ENCODE results near the gene SLC23A2.
"Not testable (repeated sequence)": the region's sequence is repeated elsewhere in the genome, so short reads cannot be mapped to it uniquely, and the experiment has no call there.

SLC23A2 gene

GRCh38 chr20:4871486-4871885 lies 129.8 kb downstream of the SLC23A2 start:
- DNase-seq: no peak

DNA sequence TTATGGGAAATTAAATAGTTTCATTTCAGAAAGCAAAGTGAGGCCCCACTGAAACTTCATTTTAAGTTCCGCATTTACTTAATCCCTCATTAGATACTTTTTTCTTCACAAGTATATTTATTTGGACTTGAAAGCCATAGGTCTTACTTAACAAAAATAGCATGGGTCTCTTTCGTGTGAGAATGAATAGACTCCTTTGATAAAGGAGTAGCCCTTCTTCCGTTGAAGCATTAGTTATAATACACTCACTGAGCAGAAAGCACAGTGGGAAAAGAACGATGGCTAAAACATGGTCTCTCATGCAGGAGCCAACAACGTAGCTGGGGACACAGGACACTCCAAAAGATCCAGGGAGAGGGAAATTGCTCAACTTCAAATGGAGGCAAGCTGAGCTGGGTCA lies 130.4 kb downstream of the SLC23A2 start:
- no peak for DNase-seq

DNA sequence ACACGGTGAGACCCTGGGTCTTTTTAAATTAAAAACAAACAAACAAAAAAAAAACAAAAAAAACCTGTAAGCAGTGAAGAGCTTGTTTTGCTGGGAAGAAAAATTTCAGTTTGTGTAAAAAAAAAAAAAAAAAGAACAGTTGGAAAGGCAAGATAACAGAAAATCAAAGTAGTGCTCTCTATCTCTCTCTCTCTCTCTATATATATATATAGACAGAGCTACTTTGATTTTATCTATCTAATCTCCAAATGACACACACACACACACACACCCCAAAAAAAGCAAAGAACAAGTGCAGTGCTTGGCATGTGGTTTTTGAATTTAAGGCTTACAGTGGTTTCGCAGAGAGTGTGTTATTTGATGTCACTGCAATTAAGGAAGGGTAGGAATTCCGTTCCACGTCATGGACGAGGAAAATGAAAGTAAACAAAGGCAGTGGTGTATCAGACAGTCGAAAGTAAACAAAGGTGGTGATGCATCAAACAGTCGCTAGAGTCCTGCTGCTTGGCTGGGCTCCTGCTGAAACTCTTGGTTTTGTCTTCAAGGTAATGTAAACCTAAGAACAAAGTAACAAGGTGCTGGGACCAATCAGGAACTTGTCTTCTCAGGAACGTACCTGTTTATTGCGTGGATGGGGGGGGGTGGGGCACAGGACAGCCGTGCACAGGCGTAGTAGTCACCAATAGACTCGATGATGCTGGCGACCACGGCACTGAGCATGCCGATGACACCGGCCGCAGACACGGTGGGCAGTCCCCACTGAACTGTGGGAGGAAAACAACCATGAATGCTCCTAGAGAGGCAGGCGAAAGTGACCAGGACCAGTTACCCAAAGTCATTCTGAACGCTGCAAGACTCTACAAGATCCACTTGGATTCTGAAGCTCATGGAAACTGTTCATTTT lies 131.8 kb downstream of the SLC23A2 start:
- DNase-seq: peak; percentile 24

DNA sequence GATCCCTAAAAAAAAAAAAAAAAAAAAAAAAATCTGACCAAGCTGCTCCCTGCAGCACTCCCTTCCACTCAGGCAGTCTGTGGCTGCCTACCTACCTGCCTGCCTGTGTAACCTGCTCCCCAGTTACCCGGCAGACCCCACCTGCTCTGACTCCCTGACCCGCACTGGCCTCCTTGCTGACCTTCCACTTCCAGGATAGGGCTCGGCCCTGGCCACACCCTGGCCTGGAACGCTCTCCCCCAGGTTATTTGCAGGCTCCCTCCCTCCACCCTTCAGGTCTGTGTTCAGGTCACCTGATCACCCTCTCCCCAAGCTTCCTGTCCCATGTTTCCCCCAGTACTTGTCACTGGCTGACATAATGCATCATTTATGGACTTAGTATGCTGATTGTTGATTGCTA lies 134.3 kb downstream of the SLC23A2 start:
- DNase-seq: no peak

DNA sequence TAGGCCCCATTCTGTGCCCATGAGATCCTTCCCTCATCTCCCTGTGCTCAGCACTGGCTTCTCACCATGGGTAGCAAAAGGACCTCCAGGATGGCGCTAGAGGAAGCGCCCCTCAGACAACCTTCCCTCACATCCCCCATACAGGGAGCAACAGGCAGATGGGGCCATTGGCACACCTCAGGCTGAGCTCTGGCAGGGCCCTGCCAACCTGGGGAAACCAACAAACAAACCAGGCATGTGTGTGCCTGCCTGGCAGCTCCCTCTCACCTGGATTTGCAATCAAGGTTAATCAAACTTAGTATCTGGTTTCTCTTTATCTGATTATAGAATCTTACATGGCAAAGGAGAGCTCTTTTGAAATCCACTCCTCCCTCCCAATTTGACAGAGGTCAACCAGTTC lies 134.9 kb downstream of the SLC23A2 start:
- DNase-seq: no peak

DNA sequence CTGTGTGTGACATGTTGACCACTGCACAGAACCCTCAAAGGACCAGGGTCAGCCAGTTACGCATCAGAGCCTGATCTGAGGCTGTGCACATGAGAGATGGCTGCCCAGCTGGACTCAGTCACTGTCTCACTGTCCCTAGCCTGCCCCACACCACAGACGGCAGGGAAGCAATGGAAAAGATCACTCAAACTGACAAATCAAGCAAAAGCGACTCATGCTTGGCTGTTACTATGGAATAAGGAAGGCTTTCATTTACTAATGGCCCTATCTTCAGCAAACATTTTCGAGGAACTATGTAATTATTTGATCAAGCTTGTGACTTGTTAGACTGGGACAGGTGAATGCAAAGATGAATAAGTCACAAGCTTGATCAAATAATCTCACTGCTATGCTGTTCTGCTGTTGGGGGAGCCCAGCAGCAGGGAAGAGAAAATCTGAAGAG lies 137.0 kb downstream of the SLC23A2 start:
- no peak for DNase-seq

DNA sequence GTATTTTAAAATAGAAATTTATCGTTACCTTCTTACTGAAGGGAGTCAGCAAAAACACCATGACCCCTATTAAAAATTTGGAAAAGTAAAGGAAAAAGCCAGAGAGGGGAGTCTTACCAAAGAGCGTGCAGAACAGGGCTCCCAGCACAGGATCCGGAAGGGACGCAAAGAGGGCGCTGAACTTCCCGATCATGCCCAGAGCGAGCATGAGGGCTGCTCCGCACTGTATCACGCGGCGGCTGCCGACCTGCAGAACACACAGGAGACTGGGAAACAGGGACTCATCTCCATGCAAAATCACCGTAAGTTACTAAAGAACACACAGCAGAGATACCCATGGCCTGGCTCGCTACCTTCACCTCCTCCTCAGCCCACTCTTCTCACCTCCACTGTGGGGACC lies 138.6 kb downstream of the SLC23A2 start:
- no peak for DNase-seq

- no peak for DNase-seq
These were observed 139.3 kb downstream of the SLC23A2 start for GRCh38 chr20:4861961-4862360.

DNA sequence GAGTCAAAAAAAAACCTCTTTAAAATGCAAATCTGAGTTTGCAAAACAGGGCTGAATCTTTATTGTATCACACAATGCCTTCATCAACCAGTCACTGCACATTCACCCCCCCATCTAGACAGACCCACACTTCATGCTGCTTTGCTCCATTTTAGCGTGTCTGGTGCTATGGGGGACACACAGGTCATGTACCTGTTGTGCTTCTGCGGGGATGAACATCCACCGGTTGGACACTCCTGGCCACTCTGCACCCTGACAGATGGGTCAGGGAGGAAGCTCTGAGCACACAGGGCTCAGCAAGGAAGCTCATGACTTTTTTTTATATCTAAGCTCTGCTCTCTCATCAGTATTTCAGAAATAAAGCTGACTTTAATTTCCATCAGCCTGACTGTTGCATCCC lies 143.3 kb downstream of the SLC23A2 start:
- DNase-seq: no peak

GRCh38 chr20:4856022-4856755 lies 145.1 kb downstream of the SLC23A2 start:
- DNase-seq: no peak

DNA sequence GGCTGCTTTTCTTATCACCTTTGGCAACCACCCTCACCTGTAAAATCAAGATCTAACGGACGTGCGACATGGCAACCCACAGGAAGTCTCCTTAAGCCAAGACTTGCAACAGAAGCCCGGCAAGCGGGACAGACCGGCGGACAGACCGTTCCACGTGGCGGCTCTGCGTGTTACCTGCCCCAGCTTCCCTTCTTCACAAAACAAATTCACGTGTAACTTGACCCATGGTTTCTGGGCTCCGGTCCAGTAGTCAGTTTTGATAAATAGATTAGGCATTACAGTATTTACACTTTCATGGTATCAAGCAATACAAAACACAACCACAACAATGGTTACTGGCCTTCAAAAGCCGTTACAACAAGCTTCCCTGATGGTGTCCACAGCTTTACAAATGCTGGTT lies 145.8 kb downstream of the SLC23A2 start:
- DNase-seq: no peak

- DNase-seq: no peak
These were observed 146.2 kb downstream of the SLC23A2 start for GRCh38 chr20:4855097-4855496.

DNA sequence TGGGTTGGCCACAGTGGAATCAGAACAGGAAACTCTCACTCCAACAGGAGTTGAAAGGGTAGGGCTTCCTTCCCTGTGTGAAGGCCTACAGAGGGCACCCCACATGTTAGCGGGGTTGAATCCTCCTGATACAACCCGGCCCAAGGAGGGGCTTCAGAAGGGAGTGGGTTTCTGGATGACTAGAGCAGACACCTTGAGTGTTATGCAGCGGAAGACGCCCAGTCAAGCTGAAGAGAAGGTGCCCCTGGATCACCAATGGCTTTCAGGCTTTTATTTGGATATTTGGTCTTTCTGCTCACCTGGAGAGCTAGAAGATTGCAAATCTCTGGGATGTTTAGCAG lies 146.8 kb downstream of the SLC23A2 start:
- DNase-seq: no peak

- no peak for DNase-seq
These were observed 147.4 kb downstream of the SLC23A2 start for GRCh38 chr20:4853757-4854560.

GRCh38 chr20:4853004-4853403 lies 148.3 kb downstream of the SLC23A2 start:
- no peak for DNase-seq

DNA sequence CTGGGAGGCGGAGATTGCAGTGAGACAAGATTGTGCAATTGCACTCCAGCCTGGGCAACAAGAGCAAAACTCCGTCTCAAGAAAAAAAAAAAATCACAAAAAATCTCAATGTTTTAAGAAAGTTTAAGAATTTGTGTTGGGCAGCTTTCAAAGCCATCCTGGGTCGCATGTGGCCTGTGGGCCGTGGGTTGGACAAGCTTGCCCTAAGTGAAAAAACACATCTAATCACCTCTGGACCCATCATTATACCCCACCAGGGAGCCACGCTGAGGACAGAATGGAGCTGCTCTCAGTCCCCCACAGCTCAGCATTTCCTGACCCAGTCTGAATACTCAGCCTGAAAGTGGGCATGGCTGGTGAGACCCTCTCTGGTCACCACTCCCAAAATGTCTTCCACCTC lies 150.3 kb downstream of the SLC23A2 start:
- no peak for DNase-seq

DNA sequence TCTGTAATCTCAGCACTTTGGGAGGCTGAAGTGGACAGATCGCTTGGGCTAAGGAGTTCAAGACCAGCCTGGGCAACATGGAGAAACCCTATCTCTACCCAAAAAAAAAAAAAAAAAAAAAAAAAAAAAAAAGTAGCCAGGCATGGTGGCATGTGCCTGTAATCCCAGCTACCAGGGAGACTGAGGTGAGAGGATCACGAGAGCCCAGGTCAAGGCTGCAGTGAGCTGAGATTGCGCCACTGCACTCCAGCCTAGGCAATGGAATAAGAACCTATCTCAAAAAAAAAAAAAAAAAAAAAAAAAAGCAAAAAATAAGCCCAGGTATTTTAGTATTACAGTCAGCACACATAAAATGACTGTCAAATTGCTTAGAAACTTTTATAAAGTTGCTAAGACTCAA lies 152.5 kb downstream of the SLC23A2 start:
- not testable (repeated sequence) for DNase-seq

DNA sequence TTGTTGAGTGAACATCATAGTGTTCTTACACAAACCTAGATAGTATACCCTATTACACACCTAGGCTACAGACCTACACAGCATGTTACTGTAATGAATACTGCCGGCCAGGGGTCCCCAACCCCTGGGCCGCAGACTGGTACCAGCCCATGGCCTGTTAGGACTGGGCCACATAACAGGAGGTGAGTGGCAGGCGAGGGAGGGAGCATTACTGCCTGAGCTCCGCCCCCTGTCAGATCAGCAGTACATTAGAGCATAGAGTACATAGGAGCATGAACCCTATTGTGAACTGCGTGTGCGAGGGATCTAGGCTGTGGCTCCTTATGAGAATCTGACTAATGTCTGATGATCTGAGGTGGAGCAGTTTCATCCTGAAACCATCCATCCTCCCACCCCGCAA lies 153.3 kb downstream of the SLC23A2 start:
- no peak for DNase-seq

DNA sequence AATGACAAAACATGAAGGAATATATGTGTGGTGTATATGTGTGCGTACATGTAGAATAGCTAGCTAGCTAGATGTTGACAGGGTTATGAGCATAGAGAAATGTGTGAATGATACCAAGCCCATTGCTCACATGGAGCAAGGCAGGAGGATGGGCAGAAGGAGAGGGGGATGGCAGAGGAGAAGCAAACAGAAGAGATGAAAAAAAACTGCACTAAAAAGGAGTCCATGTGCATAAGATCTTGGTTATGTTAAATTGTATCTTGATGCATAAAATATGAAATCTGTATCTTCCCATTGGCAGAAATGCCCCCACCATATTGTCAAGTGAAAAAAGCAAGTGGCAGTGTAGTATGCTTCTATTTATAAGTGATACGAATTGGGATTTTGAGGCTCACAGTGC lies 154.5 kb downstream of the SLC23A2 start:
- DNase-seq: no peak

- no peak for DNase-seq
These were observed 156.4 kb downstream of the SLC23A2 start for GRCh38 chr20:4844751-4845465.

GRCh38 chr20:4844325-4844724 lies 157.0 kb downstream of the SLC23A2 start:
- no peak for DNase-seq

- DNase-seq: no peak
These were observed 160.5 kb downstream of the SLC23A2 start for GRCh38 chr20:4840801-4841200.

DNA sequence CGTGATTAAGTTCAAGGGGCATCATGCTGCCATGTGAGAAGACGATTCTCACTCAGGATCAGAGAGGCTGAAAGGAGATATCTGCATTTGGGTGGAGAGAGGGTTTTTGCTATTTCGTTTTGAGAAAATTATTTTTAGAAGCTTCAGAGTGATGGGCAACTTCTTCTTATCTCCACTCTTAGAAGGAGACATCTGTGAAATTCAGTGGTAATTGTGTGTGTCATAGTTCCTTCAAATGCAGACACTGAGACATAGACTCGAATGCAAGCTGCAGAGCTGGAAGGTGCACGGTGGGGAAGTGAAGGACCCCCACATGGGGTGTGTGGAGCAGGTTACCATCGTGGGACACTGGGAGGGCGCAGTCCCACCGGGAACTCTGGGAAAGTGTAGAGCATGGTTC lies 162.8 kb downstream of the SLC23A2 start:
- no peak for DNase-seq

Measured in CD4-positive, alpha-beta T cell treated with Interleukin-17A for 4 hours (primary cell).